Amniotic epithelial cell (primary cell): ENCODE data around the gene BLZF1.
"Not testable (repeated sequence)": the region's sequence is repeated elsewhere in the genome, so short reads cannot be mapped to it uniquely, and the experiment has no call there.

Source experiments
- DNase-seq: peaks from one replicate; pipeline ENCODE4 v3.0.0-alpha.2; 2010; ENCODE audit warnings: low read depth

The BLZF1 gene

GRCh38 chr1:169367686-169368405 is at the start of gene BLZF1, which contains the start of gene NME7:
BLZF1 (plus strand) TSS chr1:169368195; CDS start chr1:169369523, 1,328 bp downstream.
NME7 (minus strand) TSS chr1:169367797; CDS start chr1:169367710, 87 bp downstream.
- peak; percentile 97 for DNase-seq

- DNase-seq: no peak
Measured at GRCh38 chr1:169318536-169319244, 49.3 kb upstream of the BLZF1 start.

- DNase-seq: peak; percentile 59
Measured at GRCh38 chr1:169321539-169321938, 46.5 kb upstream of the BLZF1 start.

DNA sequence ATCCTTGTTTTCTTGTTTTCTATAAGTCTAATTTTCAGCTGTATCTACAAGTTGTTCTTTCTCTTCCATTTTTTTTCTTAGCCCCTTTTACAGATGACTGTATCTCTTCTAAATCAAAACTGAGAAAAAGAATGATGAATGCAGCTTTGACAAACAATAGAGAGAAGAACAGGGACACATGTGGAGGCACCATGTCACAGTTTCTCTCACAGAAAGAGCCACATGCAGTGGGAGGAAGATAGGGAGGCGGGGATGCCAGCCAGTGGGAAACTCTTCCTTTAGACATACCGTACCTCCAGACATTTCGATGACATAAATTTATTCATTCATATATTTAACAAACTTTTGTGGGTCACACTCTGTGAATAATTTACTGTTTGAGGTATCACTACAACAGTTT is 45.9 kb upstream of the BLZF1 start:
- no peak for DNase-seq

- DNase-seq: no peak
Measured at GRCh38 chr1:169325117-169325516, 42.9 kb upstream of the BLZF1 start.

DNA sequence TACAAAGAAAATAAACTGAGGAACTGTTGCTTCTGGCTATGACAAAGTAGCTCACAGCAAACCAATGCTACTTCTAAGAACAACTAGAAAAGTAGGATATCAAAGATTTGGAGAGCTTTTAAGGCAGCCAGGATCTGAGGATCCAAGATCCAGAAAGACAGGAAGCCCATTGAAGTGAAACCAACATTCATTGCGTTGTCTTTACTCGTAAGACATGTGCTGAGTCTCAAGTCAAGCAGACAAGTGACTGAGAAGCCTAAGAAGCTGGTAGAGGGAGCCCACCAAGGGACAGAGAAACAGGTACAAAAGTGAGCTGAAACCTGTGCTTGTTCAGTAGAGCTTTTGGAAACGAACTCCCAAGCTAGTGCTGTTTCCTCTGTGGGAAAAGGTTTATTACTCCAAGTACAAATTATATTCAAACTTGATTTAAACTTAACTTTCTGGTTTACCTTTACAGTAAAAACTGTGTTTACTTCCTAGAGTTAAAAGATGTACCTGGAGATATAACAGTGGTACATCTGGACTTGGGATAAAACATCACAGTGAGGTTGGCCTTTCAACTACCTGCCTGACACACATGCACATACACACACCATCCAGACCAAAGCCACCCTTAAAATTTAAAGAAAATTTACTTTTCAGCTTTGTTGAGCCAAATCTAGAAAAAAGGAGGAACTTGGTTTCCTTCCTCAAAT is 41.6 kb upstream of the BLZF1 start:
- no peak for DNase-seq

- peak; percentile 12 for DNase-seq
Measured at GRCh38 chr1:169326956-169327268, 41.1 kb upstream of the BLZF1 start.

GRCh38 chr1:169327875-169328274 is 40.1 kb upstream of the BLZF1 start:
- DNase-seq: no peak

DNA sequence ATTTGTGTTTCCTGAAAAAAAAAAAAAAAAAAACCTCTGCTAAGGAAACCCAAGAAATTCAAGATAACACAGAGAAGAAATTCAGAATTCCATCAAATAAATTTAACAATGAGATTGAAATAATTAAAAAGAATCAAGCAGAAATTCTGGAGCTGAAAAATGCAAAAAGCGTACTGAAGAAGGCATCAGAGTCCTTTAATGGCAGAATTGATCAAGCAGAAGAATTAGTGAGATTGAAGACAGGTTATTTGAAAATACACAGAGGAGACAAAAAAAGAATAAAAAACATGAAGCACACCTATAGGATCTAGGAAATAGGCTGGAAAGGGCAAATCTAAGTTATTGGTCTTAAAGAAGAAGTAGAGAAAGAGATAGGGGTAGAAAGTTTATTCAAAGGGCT is 38.6 kb upstream of the BLZF1 start:
- DNase-seq: no peak

- no peak for DNase-seq
Measured at GRCh38 chr1:169330927-169331326, 37.1 kb upstream of the BLZF1 start.

GRCh38 chr1:169334727-169335126 is 33.3 kb upstream of the BLZF1 start:
- not testable (repeated sequence) for DNase-seq

- not testable (repeated sequence) for DNase-seq
Measured at GRCh38 chr1:169336947-169337715, 30.9 kb upstream of the BLZF1 start.

DNA sequence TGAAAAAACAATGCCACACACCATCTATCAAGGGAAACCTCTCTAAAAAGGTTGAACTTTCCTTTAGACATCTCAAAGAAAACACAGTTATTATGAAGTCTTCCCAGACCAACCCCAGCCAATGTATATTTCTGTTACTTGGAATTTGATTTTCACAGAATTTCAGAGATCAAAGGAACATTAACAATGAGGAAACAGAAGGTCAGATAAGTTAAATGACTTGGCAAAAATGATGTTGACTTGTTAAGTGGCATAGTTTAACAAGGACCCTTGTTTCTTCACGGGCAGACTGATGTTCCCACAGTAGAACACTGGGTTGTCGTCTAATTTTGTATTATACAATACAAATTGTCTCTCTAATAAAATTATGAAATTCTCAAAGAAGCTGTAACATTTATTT is 29.4 kb upstream of the BLZF1 start:
- no peak for DNase-seq

- DNase-seq: no peak
Measured at GRCh38 chr1:169339773-169340172, 28.2 kb upstream of the BLZF1 start.

- DNase-seq: no peak
Measured at GRCh38 chr1:169340882-169341281, 27.1 kb upstream of the BLZF1 start.

- not testable (repeated sequence) for DNase-seq
Measured at GRCh38 chr1:169342096-169342495, 25.9 kb upstream of the BLZF1 start.

DNA sequence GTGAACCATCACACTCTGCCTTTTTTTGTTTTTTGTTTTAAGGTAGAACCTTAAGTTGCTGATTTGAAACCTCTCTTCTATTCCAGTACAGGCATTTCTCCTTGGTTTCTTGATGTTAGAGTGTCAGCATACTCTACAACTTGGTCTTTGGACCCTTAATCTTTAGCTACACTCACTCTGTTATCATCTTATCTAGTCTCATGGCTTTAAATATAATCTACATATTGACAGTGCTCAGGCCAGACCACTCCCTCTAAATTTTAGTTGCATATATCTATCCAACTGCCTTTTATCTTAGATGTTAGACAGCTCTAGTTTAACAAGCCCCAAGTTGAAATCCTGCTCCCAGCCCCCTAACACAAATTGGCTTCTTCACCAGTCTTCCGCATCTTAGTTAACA is 22.5 kb upstream of the BLZF1 start:
- DNase-seq: no peak

DNA sequence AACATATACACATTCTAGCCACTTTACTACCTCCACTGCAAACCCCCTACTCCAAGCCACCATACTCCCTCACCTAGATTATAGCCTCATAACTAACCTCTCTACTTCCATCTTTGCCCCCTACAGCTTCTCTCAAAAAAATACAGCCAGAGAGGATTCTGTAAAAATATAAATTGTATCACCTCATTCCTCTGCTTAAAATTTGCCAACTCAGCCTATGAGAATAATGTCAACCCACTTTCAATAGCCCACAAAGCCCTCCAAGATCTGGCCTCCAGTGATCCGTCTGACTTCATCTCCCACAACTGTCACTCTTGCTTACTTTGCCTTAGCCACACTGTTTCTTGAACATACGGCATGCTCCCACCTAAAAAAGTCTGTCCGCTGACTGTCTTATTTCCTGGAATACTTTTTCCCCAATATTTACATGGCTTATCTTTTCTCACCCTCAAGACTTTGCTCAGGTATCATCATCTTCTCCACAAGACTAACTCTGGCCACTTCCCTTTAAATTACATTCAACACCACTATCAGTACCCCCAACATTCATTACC is 21.9 kb upstream of the BLZF1 start:
- no peak for DNase-seq

GRCh38 chr1:169347688-169348382 is 20.2 kb upstream of the BLZF1 start:
- DNase-seq: no peak

DNA sequence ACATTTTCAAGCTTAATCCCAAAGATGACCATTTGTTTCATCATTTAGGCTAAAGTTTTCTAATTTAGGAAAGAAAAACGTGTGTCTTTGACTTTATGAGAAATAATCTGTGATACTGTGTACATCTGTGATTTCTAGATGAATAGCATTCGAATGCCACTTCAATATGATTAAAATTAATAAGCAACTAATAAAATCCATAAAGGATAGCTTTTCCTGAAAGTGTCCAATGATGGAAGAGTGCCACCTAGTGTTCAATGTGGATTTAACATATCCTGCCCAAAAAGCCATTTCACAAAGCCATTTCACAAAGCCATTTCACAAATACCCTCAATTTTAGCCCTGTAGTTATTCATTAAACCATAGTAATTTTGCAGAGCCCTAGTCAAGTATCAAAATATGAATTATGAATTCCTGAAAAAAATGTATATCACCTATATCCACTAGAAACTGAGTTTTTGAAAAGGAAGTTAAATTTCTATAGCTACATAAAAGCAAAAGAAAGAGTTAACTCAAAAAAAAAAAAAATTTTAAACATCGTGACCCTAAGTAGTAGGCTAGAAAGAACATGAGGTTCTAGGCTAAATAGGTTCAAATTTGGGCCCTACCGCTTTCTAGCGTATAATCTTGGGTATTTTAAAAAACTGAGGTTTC is 19.5 kb upstream of the BLZF1 start:
- peak; percentile 51 for DNase-seq

- no peak for DNase-seq
Measured at GRCh38 chr1:169360415-169360814, 7.6 kb upstream of the BLZF1 start.
